ENCODE results near the gene MOSPD3. TPM values are rescaled to one million over a fixed set of nuclear protein-coding genes. Genes with fewer than 3 reads are reported as not detected.
"Not testable (repeated sequence)": the region's sequence is repeated elsewhere in the genome, so short reads cannot be mapped to it uniquely, and the experiment has no call there.

The MOSPD3 gene, protein sequence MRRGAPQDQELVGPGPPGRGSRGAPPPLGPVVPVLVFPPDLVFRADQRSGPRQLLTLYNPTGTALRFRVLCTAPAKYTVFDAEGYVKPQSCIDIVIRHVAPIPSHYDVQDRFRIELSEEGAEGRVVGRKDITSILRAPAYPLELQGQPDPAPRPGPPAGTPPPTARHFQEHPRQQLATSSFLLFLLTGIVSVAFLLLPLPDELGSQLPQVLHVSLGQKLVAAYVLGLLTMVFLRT
- 10 to 100 TPM; 10.8 to 16.3 TPM for total RNA-seq
- long read RNA-seq, donor 1, transcript MOSPD3-203 (5 exons, 1,191 nt): major isoform, 9 of 10 reads
- long read RNA-seq, donor 1, partial matches to known transcripts: 0 of 10 reads
- long read RNA-seq, donor 1, other reads (novel, unspliced or antisense): 0 of 10 reads
- long read RNA-seq, donor 2, transcript MOSPD3-203 (5 exons, 1,191 nt): major isoform, 16 of 17 reads
- long read RNA-seq, donor 2, partial matches to known transcripts: 0 of 17 reads
- long read RNA-seq, donor 2, other reads (novel, unspliced or antisense): 1 of 17 reads

DNA sequence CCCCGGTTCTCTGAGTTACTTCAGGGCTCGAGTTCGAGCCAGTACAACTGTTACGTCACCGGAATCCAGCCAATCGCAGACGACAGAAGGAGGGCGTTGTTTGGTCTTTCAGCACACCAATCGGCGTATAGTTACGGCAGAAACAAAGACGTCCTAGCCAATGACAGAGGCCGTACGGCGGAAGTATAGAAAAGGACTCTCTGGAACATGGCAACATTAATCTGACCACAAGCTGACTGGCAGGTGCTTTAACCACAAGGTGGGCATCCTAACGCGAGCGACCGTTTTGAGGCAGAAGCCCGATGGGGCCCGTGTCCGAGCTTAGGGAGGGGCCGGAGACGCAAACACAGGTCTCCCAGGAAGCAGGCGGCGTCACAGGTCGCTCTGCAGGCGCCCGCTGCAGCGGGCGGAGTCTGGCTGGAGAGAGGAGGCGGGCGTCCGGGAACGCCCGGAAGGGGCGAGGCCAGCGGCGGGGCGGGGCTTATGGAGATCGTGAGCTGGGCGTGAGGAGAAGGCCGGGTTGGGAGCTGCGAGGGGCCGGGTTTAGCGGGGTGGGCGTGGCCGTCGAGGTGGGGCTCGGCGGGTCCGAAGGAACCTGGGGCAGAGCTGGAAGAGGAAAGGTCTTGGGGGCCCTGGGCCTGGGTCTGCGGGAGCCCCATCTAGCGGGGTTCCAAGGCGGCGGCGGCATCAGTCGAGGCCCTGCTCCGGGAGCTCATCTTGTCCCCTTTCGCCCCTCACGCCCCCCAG lies at the start of gene MOSPD3:
Gene MOSPD3, plus strand, starts transcription at position 558 of the 747 bp plus-strand sequence. CDS start 252 bp downstream, outside the sequence.
- intact Hi-C loops (cut with DNase I): no loop called here
- peak; percentile 99 for DNase-seq (ENCODE audit: low spot score)

DNA sequence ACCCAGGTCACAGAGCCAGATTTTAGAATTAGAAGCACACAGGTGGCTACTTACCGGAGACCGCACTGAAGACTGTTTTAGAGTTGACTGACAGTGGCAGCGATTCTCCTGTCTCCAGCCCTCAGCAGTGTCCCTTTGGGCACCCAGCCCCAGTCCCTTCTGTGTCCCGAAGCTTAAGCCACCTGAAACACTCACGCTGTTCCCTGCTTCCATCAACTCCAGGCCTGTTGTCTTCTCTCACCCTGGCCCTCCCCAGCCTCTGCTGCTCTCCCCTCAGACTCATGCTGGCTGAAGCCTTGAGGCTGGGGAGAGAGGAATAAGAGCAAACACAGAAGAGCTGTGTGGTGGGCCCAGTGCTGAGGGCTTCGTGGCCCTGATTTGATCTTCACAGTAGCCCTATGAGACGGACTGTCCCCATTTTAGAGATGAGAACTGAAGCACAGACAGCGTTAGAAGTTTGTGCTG lies 49.2 kb upstream of the MOSPD3 start:
- intact Hi-C loops (cut with DNase I): loop anchor here (5.0 to 10.0 kb wide), 4 partner anchors 81 to 292 kb away; partner anchors contain the start of genes GIGYF1 (in 2 of the 2), NYAP1 (in 1 of the 2) and SLC12A9 (in 1 of the 2)
- no peak for DNase-seq (ENCODE audit: low spot score)

DNA sequence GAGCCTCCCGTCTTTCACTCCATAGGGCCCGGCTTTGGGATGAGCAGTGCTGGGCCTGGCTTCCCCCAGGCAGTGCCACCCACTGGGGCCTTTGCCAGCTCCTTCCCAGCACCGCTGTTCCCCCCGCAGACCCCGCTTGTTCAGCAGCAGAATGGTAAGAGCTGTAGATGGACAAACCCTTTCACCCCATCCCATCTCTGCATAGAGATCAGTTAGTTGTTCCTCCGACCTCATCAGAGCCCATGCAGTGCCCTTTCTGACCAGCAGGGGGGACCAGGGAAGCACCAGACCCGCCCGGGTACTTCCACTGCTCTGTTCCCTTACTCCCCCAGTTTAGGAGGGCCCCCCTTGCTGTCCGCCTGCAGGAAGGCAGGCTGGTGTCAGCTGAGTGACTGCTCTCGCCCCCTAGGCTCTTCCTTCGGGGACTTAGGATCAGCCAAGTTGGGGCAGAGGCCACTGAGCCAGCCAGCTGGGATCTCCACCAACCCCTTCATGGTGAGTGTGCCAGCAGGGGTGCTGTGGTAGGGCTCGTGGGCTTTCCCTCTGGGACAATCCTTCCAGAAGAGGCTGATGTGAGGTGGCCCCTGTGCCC lies 48.4 kb upstream of the MOSPD3 start:
- DNase-seq (ENCODE audit: low spot score): peak; percentile 95
- intact Hi-C loops (cut with DNase I): loop anchor here (5.0 to 10.0 kb wide), 4 partner anchors 82 to 291 kb away; partner anchors contain the start of genes GIGYF1 (in 2 of the 2), NYAP1 (in 1 of the 2) and SLC12A9 (in 1 of the 2)

DNA sequence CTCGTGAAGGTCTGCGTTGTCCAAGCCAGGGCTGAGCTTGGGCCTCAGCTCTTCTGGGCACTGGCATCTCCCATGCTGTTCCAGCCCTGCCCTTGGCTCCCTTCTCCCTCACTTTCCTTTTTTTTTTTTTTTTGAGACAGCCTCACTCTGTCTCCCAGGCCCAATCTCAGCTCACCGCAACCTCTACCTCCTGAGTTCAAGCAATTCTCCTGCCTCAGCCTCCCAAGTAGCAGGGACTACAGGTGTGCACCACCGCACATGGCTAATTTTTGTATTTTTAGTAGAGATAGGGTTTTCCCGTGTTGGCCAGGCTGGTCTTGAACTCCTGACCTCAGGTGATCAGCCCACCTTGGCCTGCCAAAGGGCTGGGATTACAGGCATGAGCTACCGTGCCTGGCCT lies 47.9 kb upstream of the MOSPD3 start:
- DNase-seq (ENCODE audit: low spot score): not testable (repeated sequence)

DNA sequence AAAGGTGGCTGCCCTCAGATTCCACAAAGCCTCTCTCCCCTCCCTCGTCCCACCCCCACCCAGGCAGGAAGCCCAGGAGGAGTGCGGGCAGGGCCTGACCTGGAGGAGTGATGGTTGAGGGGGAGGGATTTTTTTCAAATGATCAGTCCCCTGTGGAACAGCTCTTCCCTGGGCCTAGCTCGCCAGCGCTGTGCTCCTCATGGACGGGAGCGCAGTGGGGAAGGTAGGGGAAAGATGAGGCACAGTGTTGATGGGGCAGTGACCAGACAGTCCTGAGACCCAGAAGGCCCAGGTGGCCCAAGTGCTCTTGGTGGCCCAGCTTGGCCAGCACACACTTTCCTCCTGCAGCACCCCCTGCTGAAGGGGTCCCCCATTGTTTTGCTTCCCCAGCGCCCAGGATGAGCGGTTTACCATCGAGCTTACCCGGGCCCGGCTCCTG lies 47.2 kb upstream of the MOSPD3 start:
- DNase-seq (ENCODE audit: low spot score): no peak
- intact Hi-C loops (cut with DNase I): loop anchor here in 1 of 2 donors (10.0 kb wide), 1 partner anchor 290 kb away; the partner anchor contains the start of gene SLC12A9

More for the DNA sequence above, 47.9 kb upstream of the MOSPD3 start:
- intact Hi-C loops (cut with DNase I): loop anchor here (5.0 to 10.0 kb wide), 4 partner anchors 82 to 290 kb away; partner anchors contain the start of genes GIGYF1 (in 2 of the 2), NYAP1 (in 1 of the 2) and SLC12A9 (in 1 of the 2)

DNA sequence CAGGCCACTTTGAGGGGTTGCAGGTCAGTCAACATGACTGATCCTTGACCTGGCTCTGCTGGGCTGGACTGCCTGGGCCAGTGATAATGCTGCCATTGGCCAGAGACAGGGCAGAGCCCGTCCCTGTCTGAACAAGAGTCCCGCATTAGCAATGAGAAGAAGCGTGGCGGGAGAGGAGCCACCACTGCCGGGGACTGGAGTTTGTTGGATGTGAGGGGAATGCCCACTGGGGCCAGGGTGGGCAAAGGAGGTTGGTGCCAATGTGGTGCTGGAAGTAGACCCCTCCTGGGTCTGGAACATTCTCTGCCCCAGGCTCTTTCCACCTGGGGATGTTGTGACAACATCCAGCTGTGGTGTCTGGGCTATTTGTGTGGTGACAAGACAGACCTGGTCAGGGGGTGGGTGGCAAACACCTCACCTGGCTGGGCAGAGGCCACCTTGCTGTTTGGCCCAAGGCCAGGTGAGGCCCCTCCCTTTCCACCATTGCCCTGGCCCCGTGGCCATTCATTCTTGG lies 46.3 kb upstream of the MOSPD3 start:
- DNase-seq (ENCODE audit: low spot score): peak; percentile 74
- intact Hi-C loops (cut with DNase I): loop anchor here in 1 of 2 donors (10.0 kb wide), 1 partner anchor 289 kb away; the partner anchor contains the start of gene SLC12A9

DNA sequence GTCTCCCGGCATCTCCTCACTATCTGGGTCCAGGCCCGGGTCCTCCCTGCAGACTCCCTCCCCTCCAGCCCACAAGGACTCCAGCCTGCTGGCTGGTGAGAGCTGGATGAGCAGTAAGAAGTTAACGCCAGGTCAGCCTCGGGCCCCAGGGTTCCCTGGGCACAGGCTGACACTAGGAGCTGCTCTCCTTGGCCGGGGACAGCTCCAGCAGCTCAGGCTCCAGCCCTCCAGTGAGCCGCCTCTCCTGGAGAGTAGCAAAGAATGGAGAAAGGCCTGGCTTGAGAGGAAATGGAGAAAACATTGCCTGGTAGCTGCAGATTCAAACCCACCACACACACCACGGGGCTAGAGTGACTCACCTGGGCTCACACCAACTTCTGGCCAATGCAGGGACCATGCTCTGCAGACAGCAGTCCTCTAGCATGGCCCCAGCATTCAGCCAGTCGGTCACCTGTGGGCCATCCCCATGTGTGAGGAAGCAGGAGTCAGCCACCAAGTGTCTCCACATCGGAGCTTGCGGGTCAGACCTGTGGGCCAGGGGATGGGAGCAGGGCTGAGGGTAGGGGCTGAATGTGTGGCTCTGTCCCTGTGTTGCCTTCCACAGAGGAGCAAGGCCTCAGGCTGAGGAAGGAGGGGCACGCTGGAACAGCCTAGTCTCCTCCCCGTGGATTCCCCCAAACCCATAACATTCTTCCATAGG lies 45.2 kb upstream of the MOSPD3 start:
- intact Hi-C loops (cut with DNase I): loop anchor here in 1 of 2 donors (10.0 kb wide), 1 partner anchor 288 kb away; the partner anchor contains the start of gene SLC12A9
- DNase-seq (ENCODE audit: low spot score): peak; percentile 78

DNA sequence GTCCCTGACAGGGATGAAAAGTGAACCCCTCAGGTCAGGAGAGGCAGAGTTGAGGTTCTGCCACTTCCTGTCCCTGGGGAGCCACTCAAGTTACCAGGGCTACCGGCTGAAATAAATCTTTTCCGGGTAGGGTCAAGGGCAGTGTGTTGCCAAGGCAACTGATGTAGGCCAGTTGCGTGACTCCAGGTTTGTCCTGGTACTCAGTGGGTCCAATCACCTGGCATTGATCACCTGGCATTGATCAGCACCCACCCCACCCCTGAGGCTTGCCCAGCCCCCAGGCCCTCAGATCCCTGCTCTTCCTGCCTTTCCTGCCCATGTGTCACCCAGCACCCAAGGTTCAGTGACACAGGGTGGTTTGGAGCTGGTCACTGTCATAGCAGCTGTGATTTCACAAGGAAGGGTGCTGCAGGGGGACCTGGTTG lies 44.6 kb upstream of the MOSPD3 start:
- no peak for DNase-seq (ENCODE audit: low spot score)
- intact Hi-C loops (cut with DNase I): loop anchor here in 1 of 2 donors (10.0 kb wide), 1 partner anchor 287 kb away; the partner anchor contains the start of gene SLC12A9

DNA sequence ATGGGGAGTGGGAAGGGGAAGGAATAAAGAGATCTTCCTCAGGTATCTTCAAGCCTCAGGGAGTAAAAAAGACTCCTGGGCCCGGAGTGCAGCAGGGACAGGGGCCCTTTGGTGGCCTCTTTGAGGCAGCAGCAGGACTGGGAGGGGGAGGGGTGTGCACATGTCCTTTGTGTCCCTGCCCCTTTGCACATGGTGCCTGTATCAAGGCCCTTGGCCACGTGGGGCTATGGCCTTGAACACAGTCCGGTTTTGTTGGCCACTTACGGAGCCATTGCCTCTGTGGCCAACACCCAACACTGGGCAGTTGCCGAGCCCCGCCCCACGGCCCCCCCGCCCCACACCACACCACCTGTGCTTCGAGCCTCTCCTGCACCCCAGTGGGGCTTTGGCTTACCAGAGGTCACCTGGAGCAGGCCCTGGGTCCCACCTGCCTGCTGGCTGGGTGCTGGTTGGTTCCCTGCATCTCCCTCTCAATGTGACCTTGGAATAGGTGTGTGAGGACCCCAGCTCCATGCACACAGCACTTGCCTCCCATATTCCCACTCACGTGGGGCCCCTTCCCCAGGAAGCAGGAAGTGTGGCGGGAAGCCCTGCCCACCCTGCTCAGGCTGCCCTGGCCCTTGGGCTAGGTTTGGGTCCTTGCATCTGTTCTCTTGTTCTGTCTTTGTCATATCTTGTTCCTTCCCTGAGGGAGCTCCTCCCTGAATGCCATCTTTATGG lies 44.0 kb upstream of the MOSPD3 start:
- intact Hi-C loops (cut with DNase I): loop anchor here in 1 of 2 donors (10.0 kb wide), 1 partner anchor 286 kb away; the partner anchor contains the start of gene SLC12A9
- DNase-seq (ENCODE audit: low spot score): peak; percentile 57

DNA sequence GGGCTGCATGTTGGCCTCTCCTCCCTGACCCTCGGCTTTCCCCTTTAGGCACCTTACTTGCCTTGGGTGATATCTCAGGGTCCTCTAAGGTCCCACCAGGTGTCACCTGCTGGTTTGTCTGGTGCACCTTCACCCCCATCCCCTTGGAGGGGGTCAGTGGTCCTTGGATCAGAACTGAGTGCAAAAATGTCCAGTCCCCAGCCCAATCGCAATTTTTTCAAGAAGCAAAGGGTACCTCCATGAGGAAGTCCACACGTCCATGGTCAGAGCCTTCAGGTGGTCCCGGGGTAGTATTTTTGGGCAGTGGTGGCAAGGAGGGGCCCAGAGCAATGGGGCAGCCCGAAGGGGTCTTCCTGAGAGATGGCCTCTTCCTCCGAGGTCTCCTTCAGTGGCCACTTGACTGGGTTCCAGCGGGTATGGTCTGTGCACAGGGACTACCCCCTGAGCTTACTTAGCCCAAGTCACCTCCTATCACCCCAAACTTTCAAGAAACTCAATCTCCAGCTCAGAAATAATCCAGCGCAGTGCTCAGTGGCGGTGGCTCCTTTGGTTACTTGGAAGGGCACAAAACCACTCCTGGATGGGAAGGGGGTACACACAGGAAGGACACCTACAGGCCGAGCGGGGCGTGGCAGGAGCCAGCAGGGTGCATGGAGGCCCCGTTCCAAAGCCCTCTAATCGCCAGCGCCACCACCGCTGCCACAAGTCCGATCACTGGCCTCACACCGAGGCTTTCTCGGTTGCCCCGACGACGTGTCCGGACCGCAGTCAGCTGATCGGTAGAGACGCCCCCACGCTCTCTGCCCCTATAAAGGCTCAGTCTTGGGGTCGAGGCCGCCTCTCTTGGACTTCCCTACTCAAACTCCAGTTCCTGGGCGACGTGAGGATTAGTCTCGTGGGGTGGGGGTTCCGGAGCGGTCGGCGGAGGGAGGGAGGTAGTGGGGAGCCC lies 43.2 kb upstream of the MOSPD3 start:
- peak; percentile 85 for DNase-seq (ENCODE audit: low spot score)
- intact Hi-C loops (cut with DNase I): loop anchor here in 1 of 2 donors (10.0 kb wide), 1 partner anchor 286 kb away; the partner anchor contains the start of gene SLC12A9

DNA sequence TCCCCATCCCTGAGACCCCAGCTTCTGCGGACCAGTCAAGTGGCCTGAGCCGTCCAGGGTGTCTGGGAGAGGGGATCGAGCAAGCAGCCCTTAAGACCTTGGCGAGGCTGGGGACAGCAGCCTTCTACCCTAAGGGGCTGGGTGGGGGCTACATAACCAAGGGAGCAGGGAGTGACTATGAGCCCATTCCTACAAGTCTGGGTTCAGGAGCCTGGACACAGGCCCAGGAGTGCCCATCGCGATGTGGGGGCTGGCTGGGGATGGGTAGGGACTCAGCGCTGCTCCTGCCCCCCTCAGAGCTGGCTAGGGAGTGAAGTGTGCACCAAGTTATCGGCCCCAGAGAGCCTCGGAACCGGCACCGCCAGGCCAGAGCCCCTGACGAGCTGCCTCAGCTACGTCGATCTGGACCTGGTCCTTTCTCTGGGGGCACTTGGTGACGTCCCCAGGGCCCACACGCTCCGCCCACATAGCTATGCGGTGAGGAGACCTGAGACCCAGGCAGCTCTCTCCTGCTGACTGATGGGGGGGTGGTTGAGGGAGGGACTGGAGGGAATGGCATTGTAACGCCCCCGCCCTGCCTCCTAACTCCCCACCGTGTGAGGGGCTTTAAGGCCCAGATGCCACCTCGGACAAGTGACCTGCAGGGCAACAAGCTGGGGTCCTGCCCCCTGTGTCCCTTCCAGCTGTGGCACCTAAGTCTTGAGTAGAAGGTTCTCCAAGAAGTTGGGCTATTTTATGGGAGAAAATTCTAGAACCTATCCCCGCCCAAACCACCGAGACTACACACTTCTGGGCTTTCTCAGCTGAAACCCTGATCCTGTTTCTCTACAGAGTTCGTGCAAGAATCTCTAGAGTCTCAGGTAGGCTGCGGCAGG lies 41.1 kb upstream of the MOSPD3 start:
- intact Hi-C loops (cut with DNase I): no loop called here
- peak; percentile 71 for DNase-seq (ENCODE audit: low spot score)

DNA sequence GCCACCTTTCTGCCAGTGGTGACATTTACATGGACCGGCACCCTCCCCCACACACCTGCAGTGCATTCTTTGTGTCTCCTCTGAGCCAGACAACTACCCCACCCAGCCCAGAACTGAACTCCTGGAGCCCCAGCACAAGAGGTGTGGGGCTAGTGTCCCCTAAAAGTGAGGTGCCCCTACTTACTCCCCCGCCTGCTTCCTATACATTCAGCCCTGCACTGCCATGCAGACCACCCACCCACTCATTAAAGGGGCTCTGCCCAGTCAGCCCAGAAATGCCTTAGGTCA lies 40.6 kb upstream of the MOSPD3 start:
- intact Hi-C loops (cut with DNase I): no loop called here
- no peak for DNase-seq (ENCODE audit: low spot score)

DNA sequence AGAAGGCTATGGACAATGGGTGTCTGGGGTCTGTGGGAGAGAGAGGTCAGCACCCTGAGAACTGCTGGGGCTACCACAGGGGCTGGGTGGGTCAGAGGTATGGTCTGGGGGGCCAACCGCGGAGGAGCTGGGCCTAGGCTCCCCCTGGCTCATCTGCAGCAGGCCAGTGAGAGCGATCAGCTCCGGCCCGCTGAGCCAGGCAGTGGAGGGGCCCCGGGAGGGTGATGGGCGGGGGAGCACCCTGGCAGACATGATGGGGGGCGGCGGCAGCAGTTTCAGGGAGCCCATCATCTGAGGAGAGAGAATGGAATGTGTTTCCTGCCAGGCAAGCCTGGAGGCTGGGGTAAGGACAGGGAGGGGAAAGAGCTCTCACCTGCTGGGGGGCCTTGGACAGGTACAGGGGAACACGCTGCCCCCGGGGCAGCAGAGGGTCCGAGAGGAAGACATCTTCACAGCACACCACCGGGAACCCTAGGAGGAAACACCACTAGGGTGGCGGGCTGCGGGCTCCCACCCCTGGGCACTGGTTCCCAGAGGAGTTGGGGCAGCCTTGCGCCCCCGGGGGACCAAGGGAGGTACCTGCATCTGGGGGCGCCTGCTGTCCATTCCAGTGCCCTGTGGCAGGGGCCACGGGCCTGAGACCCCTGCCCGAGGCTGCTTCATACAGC lies 39.9 kb upstream of the MOSPD3 start:
- intact Hi-C loops (cut with DNase I): no loop called here

DNA sequence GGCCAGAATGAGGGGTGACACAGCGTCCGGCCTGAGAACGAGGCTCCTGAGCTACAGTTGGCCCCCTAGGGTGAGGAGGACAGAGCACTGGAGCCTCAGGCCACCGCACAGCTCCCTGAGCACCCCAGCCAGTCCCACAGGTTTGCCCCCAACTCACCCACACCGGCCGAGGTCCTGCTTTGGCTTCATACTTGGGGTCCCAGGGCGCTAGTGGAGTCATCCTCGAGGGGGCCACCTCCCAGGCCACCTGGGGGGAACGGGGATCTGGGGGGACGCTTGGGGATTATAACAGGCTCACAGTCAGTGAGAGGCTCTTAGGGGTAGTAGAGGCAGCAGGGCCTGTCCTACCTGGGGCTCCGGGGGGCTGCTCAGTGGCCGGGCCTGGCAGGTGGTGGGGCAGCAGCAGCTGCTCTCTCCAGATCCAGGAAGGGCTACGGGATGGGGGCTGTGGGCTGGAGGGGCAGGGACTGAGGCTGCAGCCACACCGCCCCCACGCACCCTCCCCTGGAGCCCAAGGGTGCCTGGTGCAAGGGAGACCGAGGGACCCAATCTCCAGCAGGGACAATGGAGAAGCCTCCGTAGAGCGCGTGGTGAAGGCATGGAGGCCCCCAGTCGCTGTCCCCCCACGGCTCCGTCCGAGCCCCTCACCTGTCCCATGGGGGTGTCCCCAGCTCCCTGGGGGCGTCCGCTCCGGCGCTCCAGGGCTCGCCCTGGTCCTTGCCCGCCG lies 39.2 kb upstream of the MOSPD3 start:
- DNase-seq (ENCODE audit: low spot score): peak; percentile 73
- intact Hi-C loops (cut with DNase I): no loop called here

More for the DNA sequence above, 39.9 kb upstream of the MOSPD3 start:
- DNase-seq (ENCODE audit: low spot score): peak; percentile 62

All from posterior vena cava (tissue), 2 donors.